Endodermal cell (in vitro differentiated cells): ENCODE data around the gene SH3YL1. TPM values are rescaled to one million over a fixed set of nuclear protein-coding genes. Genes with fewer than 3 reads are reported as not detected.

Experiments used
- DNase-seq: peaks from one replicate; pipeline ENCODE4 v3.0.0-alpha.2; 2017
- H3K27ac ChIP-seq: 2 replicates; pipeline ENCODE4 v1.5.1; 2013; ENCODE audit warnings: mild to moderate bottlenecking, low read depth, low read length, moderate library complexity
- H3K27me3 ChIP-seq: 2 replicates; pipeline ENCODE4 v1.6.1; 2013; ENCODE audit warnings: mild to moderate bottlenecking, low read length, moderate library complexity; ENCODE audit not compliant: insufficient read depth, control insufficient read depth, poor library complexity, severe bottlenecking
- H3K36me3 ChIP-seq: 2 replicates; pipeline ENCODE4 v1.7.0; 2013; ENCODE audit warnings: mild to moderate bottlenecking, low read length, moderate library complexity; ENCODE audit not compliant: control insufficient read depth, insufficient read depth
- H3K4me1 ChIP-seq: one replicate; pipeline ENCODE4 v1.7.0; 2013; ENCODE audit warnings: low read length; ENCODE audit not compliant: control insufficient read depth, insufficient read depth
- H3K4me3 ChIP-seq: 2 replicates; pipeline ENCODE4 v1.5.1; 2013; ENCODE audit warnings: mild to moderate bottlenecking, low read length, moderate library complexity
- H3K9ac ChIP-seq: 2 replicates; pipeline ENCODE4 v1.6.1; 2013; ENCODE audit warnings: mild to moderate bottlenecking, low read length, moderate library complexity; ENCODE audit not compliant: poor library complexity, severe bottlenecking; ENCODE audit errors: extremely low read depth
- H3K9me3 ChIP-seq: 2 replicates; pipeline ENCODE4 v1.6.1; 2013; ENCODE audit warnings: mild to moderate bottlenecking, low read length, moderate library complexity; ENCODE audit not compliant: control insufficient read depth
- H3K27ac Mint-ChIP-seq: 2 replicates; pipeline ENCODE4 v1.8.0; 2020; ENCODE audit warnings: mixed read lengths
- H3K27me3 Mint-ChIP-seq: 2 replicates; pipeline ENCODE4 v1.8.0; 2021; ENCODE audit warnings: mild to moderate bottlenecking, mixed read lengths; ENCODE audit not compliant: insufficient read depth
- H3K36me3 Mint-ChIP-seq: 2 replicates; pipeline ENCODE4 v1.8.0; 2020; ENCODE audit warnings: low read depth, mixed read lengths
- H3K4me1 Mint-ChIP-seq: 2 replicates; pipeline ENCODE4 v1.8.0; 2020; ENCODE audit warnings: mixed read lengths
- H3K4me3 Mint-ChIP-seq: 2 replicates; pipeline ENCODE4 v1.8.0; 2020; ENCODE audit warnings: mild to moderate bottlenecking, moderate library complexity, mixed read lengths
- H3K9me3 Mint-ChIP-seq: 2 replicates; pipeline ENCODE4 v1.8.0; 2020; ENCODE audit warnings: mild to moderate bottlenecking, mixed read lengths
- CTCF ChIP-seq: fragments of 200-600 bp; sonication (generic); conservative IDR thresholded peaks from 2 replicates; pipeline ENCODE4 v1.5.0; 2021; ENCODE audit warnings: antibody characterized with exemption, mild to moderate bottlenecking
- WGBS, 2 experiments: methylation state at CpG; one replicate each; pipeline versions ENCODE4 v1.1.5 to v1.1.7; 2013; ENCODE audit warnings: missing lambda C conversion rate in 2 of 2, mixed read lengths in 1 of 2; ENCODE audit not compliant: insufficient coverage in 1 of 2, insufficient read length in 1 of 2; 5-methylcytosine and 5-hydroxymethylcytosine counted together
- total RNA-seq, 2 donors: library from RNA; stranded (reverse); fragmentation: NEBNext Ultra II Directional in 1 of 2; extraction: Animal tissue kit (Norgen Biotek cat#: 25700) in 1 of 2; gene quantifications; 2 replicates in 1 of 2; 3 replicates in 1 of 2; pipeline ENCODE4 v1.2.1, GENCODE V29; 2021

SH3YL1 gene
- total RNA-seq, 2 donors from 2014 or later, result 33.6 to 39.0 TPM

- 3 to 6% methylated on average over 10 to 20 of the region's 20 CpGs for WGBS, 2 experiments
- H3K4me3 ChIP-seq, result peak overlapping the region; percentile 55
- Mint-ChIP-seq H3K27ac (no peak overlapping the region), H3K4me3 (peak overlapping the region; percentile 49), H3K9me3 (no peaks in the 10 kb centered on the region), H3K4me1 (peaks cover 41% of the 10 kb centered on the region), H3K36me3 (peaks cover 10% of the 10 kb centered on the region), H3K27me3 (peaks cover 50% of the 10 kb centered on the region)
- DNase-seq, result peak; percentile 84
- H3K4me1 ChIP-seq, result peaks cover 16% of the 10 kb centered on the region
- peaks cover 54% of the 10 kb centered on the region for H3K27me3 ChIP-seq
- peak; percentile 23 for TF ChIP-seq CTCF
- H3K27ac ChIP-seq, result no peak overlapping the region
- H3K9ac ChIP-seq, result peak overlapping the region; percentile 11
- no peaks in the 10 kb centered on the region for H3K36me3 ChIP-seq
- no peaks in the 10 kb centered on the region for H3K9me3 ChIP-seq
These were observed 23.1 kb upstream of the SH3YL1 start for GRCh38 chr2:286774-287392.

DNA sequence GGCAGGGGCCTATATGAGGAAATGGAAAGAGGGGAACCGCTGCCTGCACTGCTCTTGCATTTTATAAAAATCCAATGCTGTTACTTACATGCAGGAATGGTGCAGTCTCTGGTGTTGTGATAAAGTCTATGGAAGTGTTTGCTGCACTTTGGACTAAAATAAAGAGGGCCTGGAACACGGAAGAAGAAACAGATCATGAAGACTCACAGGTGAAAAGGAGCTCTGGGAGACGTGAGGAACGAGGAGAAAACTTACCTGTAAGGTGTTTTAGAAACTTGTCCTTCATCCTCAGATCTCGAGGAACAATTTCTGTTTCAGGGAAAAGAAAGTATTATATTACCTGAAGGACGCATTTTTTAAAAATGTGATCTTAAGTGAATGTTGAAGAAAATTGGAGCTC, 22.2 kb upstream of the SH3YL1 start:
- Histone ChIP-seq H3K27me3 (peaks cover 46% of the 10 kb centered on the region), H3K36me3 (peaks cover 2% of the 10 kb centered on the region), H3K4me3 (no peak overlapping the region), H3K9me3 (no peaks in the 10 kb centered on the region), H3K9ac (no peak overlapping the region), H3K4me1 (peaks cover 16% of the 10 kb centered on the region), H3K27ac (no peak overlapping the region)
- TF ChIP-seq CTCF, result no peak
- DNase-seq, result no peak
- peaks cover 18% of the 10 kb centered on the region for H3K36me3 Mint-ChIP-seq
- H3K4me1 Mint-ChIP-seq, result peaks cover 41% of the 10 kb centered on the region
- H3K9me3 Mint-ChIP-seq, result no peaks in the 10 kb centered on the region
- H3K4me3 Mint-ChIP-seq, result peak overlapping the region; percentile 0
- peaks cover 45% of the 10 kb centered on the region for H3K27me3 Mint-ChIP-seq
- 80 to 81% methylated on average over 5 to 6 of the region's 6 CpGs for WGBS, 2 experiments
- no peak overlapping the region for H3K27ac Mint-ChIP-seq

DNA sequence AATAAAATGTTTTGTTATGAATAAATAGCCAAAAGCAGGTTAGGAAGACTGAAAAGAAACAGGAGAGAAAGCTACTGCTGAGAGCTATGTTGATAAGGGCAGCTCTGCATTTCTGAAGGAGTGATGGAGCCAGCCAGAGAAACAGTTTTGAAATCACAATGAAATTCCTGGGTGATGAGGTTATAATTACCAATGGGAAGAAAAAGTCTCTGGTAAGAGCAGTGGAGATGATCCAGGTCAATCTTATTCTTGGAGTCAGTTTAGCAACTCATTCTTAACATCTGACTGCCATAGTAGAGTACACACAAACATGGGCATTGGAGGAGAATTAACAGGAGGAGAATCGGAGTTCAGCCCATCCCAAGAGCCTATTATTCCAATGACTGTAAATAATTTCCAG, 21.7 kb upstream of the SH3YL1 start:
- Mint-ChIP-seq H3K9me3 (no peaks in the 10 kb centered on the region), H3K27me3 (peaks cover 40% of the 10 kb centered on the region), H3K27ac (no peak overlapping the region), H3K36me3 (peaks cover 18% of the 10 kb centered on the region), H3K4me1 (peaks cover 41% of the 10 kb centered on the region), H3K4me3 (no peak overlapping the region)
- Histone ChIP-seq H3K27ac (no peak overlapping the region), H3K9me3 (no peaks in the 10 kb centered on the region), H3K9ac (no peak overlapping the region), H3K4me1 (peaks cover 16% of the 10 kb centered on the region), H3K4me3 (no peak overlapping the region), H3K27me3 (peaks cover 41% of the 10 kb centered on the region), H3K36me3 (peaks cover 7% of the 10 kb centered on the region)
- WGBS, 2 experiments, result 81% methylated on average over 1 of the region's 1 CpG; no CpG with 5 or more reads in 1 of the 2 experiments
- TF ChIP-seq CTCF, result no peak
- no peak for DNase-seq
